Stimulated activated naive CD8-positive, alpha-beta T cell treated with anti-CD3 and anti-CD28 coated beads, Interleukin-15, amount 100 ng/mL, for 72 hours (primary cell): ENCODE data around the gene TNFAIP8L3.

Source experiments
- ATAC-seq: fragments of 150-1000 bp; cut with Tn5 transposase; 2 replicates; pipeline ENCODE4 v1.10.0; 2021; ENCODE audit warnings: mild to moderate bottlenecking, moderate library complexity
- DNase-seq, 2 donors: peaks; one replicate each; pipeline ENCODE4 v3.0.0; 2021 to 2022
- H3K27ac Mint-ChIP-seq, 2 donors: one replicate each; pipeline ENCODE4 v1.8.0; 2022; ENCODE audit warnings: mild to moderate bottlenecking in 2 of 2, mixed read lengths in 2 of 2, moderate library complexity in 2 of 2
- H3K27me3 Mint-ChIP-seq: one replicate; pipeline ENCODE4 v1.8.0; 2022; ENCODE audit warnings: mixed read lengths
- H3K4me1 Mint-ChIP-seq: one replicate; pipeline ENCODE4 v1.8.0; 2022; ENCODE audit warnings: mild to moderate bottlenecking, mixed read lengths
- H3K4me3 Mint-ChIP-seq, 2 donors: one replicate each; pipeline ENCODE4 v1.8.0; 2022; ENCODE audit warnings: mild to moderate bottlenecking in 2 of 2, mixed read lengths in 2 of 2, moderate library complexity in 1 of 2
- H3K9me3 Mint-ChIP-seq, 2 donors: one replicate each; pipeline ENCODE4 v1.8.0; 2022; ENCODE audit warnings: mixed read lengths in 2 of 2

Gene TNFAIP8L3

GRCh38 chr15:51103330-51103729 is 8.6 kb upstream of the TNFAIP8L3 start:
- peaks cover 57% of the 10 kb centered on the region for H3K27me3 Mint-ChIP-seq
- H3K4me1 Mint-ChIP-seq: no peaks in the 10 kb centered on the region
- no peak overlapping the region for H3K27ac Mint-ChIP-seq
- H3K4me3 Mint-ChIP-seq: no peak overlapping the region
- ATAC-seq: no peak
- no peak for DNase-seq
- H3K9me3 Mint-ChIP-seq: no peaks in the 10 kb centered on the region

- Mint-ChIP-seq H3K27ac (no peak overlapping the region), H3K27me3 (peaks cover 75% of the 10 kb centered on the region), H3K9me3 (no peaks in the 10 kb centered on the region), H3K4me3 (no peak overlapping the region), H3K4me1 (no peaks in the 10 kb centered on the region)
- no peak for DNase-seq
- no peak for ATAC-seq
These were observed 6.2 kb upstream of the TNFAIP8L3 start for GRCh38 chr15:51100785-51101489.

- DNase-seq: no peak
- ATAC-seq: no peak
- H3K27ac Mint-ChIP-seq: no peak overlapping the region
- H3K9me3 Mint-ChIP-seq: no peaks in the 10 kb centered on the region
- no peaks in the 10 kb centered on the region for H3K4me1 Mint-ChIP-seq
- peaks cover 81% of the 10 kb centered on the region for H3K27me3 Mint-ChIP-seq
- no peak overlapping the region for H3K4me3 Mint-ChIP-seq
These were observed 4.5 kb upstream of the TNFAIP8L3 start for GRCh38 chr15:51099185-51099584.

DNA sequence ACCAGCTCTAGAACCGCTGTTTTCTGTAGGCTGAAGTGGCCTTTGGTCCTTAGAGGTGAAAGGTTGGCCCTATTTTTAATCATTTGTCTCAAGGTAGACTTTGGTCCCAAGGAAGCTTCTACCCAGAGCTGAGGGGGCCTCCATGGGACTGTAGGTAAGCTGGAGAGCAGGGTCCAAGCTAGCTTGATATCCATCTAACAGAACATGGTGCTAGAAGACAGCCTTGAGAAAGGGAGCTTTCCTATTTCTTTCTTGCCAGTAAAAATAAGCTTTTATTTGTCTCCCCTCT is 3.6 kb upstream of the TNFAIP8L3 start:
- no peak for ATAC-seq
- no peak overlapping the region for H3K27ac Mint-ChIP-seq
- no peaks in the 10 kb centered on the region for H3K9me3 Mint-ChIP-seq
- DNase-seq: no peak
- H3K4me1 Mint-ChIP-seq: peaks cover 8% of the 10 kb centered on the region
- H3K4me3 Mint-ChIP-seq: no peak overlapping the region
- H3K27me3 Mint-ChIP-seq: peaks cover 81% of the 10 kb centered on the region

GRCh38 chr15:51097553-51098330 is 3.0 kb upstream of the TNFAIP8L3 start:
- Mint-ChIP-seq H3K4me1 (peaks cover 10% of the 10 kb centered on the region), H3K4me3 (no peak overlapping the region), H3K27ac (no peak overlapping the region), H3K27me3 (peaks cover 81% of the 10 kb centered on the region), H3K9me3 (no peaks in the 10 kb centered on the region)
- DNase-seq: no peak
- no peak for ATAC-seq

GRCh38 chr15:51096976-51097375 is 2.3 kb upstream of the TNFAIP8L3 start:
- ATAC-seq (no peak), DNase-seq (no peak)
- Mint-ChIP-seq H3K4me1 (peaks cover 10% of the 10 kb centered on the region), H3K27ac (no peak overlapping the region), H3K9me3 (no peaks in the 10 kb centered on the region), H3K27me3 (peaks cover 83% of the 10 kb centered on the region), H3K4me3 (no peak overlapping the region)

GRCh38 chr15:51095681-51096331 is 1.1 kb upstream of the TNFAIP8L3 start:
- H3K4me3 Mint-ChIP-seq: no peak overlapping the region
- H3K27me3 Mint-ChIP-seq: peaks cover 88% of the 10 kb centered on the region
- H3K4me1 Mint-ChIP-seq: peaks cover 10% of the 10 kb centered on the region
- no peaks in the 10 kb centered on the region for H3K9me3 Mint-ChIP-seq
- DNase-seq (no peak), ATAC-seq (no peak)
- no peak overlapping the region for H3K27ac Mint-ChIP-seq

DNA sequence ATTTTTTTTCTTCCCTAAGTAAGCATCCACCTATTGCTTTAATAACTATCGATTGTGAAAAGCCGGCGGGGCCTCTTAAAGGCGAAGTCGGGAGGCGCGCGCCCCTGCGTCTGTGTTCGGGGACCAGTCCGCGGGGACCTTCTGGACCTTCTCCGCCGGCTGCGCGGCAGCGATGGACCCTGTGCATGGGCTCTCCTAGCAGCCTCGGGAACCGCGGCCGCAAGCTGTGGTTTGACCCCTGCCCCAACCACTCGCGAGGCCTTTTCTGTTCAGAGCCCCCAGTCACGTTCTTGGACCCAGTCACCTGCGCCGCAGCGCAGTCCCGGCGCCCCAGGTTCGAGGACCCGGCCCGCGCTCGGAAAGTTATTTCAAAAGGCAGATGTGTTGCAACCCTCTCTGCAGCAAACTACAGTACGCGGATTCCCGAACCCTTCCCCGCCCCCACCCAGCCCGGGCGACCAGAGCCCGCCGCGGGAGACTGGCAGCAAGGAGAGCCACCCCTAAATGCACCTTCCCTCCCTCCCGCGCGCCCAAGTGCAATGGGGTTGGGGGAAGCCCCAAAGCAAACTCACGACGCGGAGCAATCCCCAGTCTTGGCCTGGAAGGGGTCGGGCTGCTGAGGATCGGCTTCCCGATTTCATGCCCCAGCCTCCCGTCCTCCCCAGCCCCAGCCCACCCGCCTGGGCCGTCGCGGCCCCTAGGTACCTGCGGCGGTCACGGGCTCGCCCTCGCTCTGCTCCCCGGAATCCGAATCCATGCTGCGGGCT is 684 bp downstream of the TNFAIP8L3 start:
- H3K4me3 Mint-ChIP-seq: peak overlapping the region; percentile 71 to 77
- peak; percentile 44 for ATAC-seq

DNA sequence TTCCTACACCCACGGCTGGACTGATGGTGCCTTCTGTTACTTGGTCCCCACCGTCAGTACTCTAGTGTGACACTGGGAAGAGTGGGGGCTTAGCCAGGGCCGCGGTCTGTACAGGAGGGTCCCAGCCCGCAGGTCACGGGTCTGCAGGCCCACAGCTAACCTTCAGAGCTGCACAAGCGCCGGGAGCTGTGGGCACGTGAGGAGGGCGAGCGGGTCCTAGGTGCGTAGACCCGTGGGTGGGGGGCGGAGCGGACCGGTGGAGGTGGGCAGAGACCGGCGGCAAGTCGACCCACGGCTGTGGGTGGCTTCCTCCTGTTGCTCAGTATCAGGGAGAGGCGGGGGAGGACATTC is 1.2 kb downstream of the TNFAIP8L3 start:
- H3K27ac Mint-ChIP-seq: no peak overlapping the region
- H3K4me3 Mint-ChIP-seq: peak overlapping the region; percentile 71 to 77
- ATAC-seq: peak; percentile 14
- peaks cover 10% of the 10 kb centered on the region for H3K4me1 Mint-ChIP-seq
- peaks cover 91% of the 10 kb centered on the region for H3K27me3 Mint-ChIP-seq
- H3K9me3 Mint-ChIP-seq: no peaks in the 10 kb centered on the region
- no peak for DNase-seq

More for the DNA sequence above, 684 bp downstream of the TNFAIP8L3 start:
- Mint-ChIP-seq H3K4me1 (peaks cover 10% of the 10 kb centered on the region), H3K27me3 (peaks cover 88% of the 10 kb centered on the region), H3K9me3 (no peaks in the 10 kb centered on the region), H3K27ac (no peak overlapping the region)
- peak in 1 of 2 donors; percentile 15 for DNase-seq

- no peak overlapping the region for H3K27ac Mint-ChIP-seq
- ATAC-seq: no peak
- H3K4me1 Mint-ChIP-seq: peaks cover 10% of the 10 kb centered on the region
- no peak overlapping the region for H3K4me3 Mint-ChIP-seq
- H3K9me3 Mint-ChIP-seq: no peaks in the 10 kb centered on the region
- peaks cover 93% of the 10 kb centered on the region for H3K27me3 Mint-ChIP-seq
- no peak for DNase-seq
These were observed 2.1 kb downstream of the TNFAIP8L3 start for GRCh38 chr15:51092480-51093040.

- H3K27ac Mint-ChIP-seq: no peak overlapping the region
These were observed 4.0 kb downstream of the TNFAIP8L3 start for GRCh38 chr15:51090753-51091152.

GRCh38 chr15:51089699-51090453 is 4.8 kb downstream of the TNFAIP8L3 start:
- DNase-seq: no peak
- Mint-ChIP-seq H3K27me3 (peaks cover 73% of the 10 kb centered on the region), H3K27ac (no peak overlapping the region), H3K4me3 (no peak overlapping the region), H3K4me1 (peaks cover 10% of the 10 kb centered on the region), H3K9me3 (no peaks in the 10 kb centered on the region)
- ATAC-seq: no peak

More at GRCh38 chr15:51090753-51091152, 4.0 kb downstream of the TNFAIP8L3 start:
- ATAC-seq: no peak
- H3K27me3 Mint-ChIP-seq: peaks cover 82% of the 10 kb centered on the region
- H3K4me1 Mint-ChIP-seq: peaks cover 10% of the 10 kb centered on the region
- H3K9me3 Mint-ChIP-seq: no peaks in the 10 kb centered on the region
- H3K4me3 Mint-ChIP-seq: no peak overlapping the region
- DNase-seq: no peak

DNA sequence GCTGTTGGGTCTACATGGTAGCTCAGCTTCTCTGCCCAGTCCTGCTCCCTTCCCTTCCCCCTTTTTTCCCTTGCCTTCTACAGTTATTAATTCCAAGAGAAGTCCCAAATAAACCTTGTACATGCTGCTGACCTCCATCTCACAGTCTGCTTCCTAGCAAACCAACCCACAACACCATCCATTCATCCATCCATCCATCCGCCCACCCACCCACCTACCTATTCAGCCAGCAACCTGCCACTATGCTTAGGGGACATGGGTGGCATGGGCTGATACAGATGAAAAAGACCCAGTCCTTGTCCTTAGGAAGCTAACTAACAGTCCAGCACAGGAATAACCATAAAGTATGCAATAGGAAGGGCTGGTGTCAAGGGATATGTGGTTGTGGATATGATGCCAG is 5.7 kb downstream of the TNFAIP8L3 start:
- DNase-seq (no peak), ATAC-seq (no peak)
- Mint-ChIP-seq H3K27ac (no peak overlapping the region), H3K4me3 (no peak overlapping the region), H3K27me3 (peaks cover 66% of the 10 kb centered on the region), H3K9me3 (no peaks in the 10 kb centered on the region), H3K4me1 (peaks cover 9% of the 10 kb centered on the region)

DNA sequence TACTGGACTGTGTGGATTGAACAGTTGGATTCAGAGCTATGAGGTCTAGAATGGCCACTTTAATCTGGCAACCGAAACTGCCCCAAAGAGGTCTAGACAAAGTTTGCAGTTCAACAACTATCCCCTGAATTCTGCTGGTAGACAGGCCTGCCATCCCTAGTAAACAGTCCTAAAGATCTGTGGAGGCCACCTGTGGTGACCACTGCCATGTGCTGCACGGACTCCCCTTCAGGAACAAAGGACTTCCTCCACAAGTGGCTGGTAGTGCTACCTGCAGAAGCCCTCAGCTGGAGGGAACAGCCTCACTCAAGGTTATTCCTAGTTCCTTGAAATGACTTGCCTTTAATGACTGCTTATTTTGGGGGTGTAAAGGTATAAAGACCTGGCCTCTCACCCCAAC is 6.1 kb downstream of the TNFAIP8L3 start:
- peaks cover 62% of the 10 kb centered on the region for H3K27me3 Mint-ChIP-seq
- no peak overlapping the region for H3K4me3 Mint-ChIP-seq
- peaks cover 5% of the 10 kb centered on the region for H3K4me1 Mint-ChIP-seq
- ATAC-seq: no peak
- H3K27ac Mint-ChIP-seq: no peak overlapping the region
- H3K9me3 Mint-ChIP-seq: no peaks in the 10 kb centered on the region
- no peak for DNase-seq

DNA sequence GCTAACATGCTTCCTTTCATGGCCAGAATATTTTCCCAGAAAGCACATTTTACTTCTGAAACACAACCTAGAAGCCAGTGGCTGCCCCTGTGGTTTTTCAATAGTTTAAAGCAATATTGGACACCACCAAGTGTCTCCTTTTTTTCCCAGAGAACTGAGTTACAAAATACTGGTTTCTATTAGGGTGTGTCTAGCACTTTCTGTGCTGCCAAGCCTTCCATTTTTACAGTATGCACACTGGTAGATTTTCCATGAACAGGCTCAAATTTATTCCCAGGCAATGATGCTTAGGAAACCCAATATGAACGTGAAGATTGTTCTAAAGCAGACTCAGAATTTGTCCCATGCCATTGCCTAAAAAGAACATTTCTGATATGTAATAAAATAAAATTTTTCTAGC is 7.2 kb downstream of the TNFAIP8L3 start:
- Mint-ChIP-seq H3K27ac (no peak overlapping the region), H3K9me3 (no peaks in the 10 kb centered on the region), H3K4me1 (no peaks in the 10 kb centered on the region), H3K4me3 (no peak overlapping the region), H3K27me3 (peaks cover 51% of the 10 kb centered on the region)
- ATAC-seq: no peak
- DNase-seq: no peak
